ENCODE data around the gene NFASC.

The NFASC gene

GRCh38 chr1:204947747-204948146 is 77.1 kb downstream of the NFASC start:
- ChIA-PET POLR2A (no interaction called here), CTCF (no interaction called here)
- no peak for DNase-seq
- peaks cover 0 to 3% (median 0%) of the 10 kb centered on the region in 4 experiments for H3K4me1 ChIP-seq (ENCODE audit: control extremely low read depth in 1 of 4, control insufficient read depth in 4 of 4, insufficient read depth in 4 of 4, low read length in 3 of 4)
- 69% methylated on average over 4 of the region's 6 CpGs for WGBS (ENCODE audit: insufficient coverage)
- H3K36me3 ChIP-seq (ENCODE audit: control insufficient read depth in 4 of 4, insufficient read depth in 4 of 4, low read length in 3 of 4) = no peaks in the 10 kb centered on the region
- no peak overlapping the region for H3K4me3 ChIP-seq (ENCODE audit: control insufficient read depth in 1 of 7, extremely low read depth in 1 of 7, insufficient read depth in 4 of 7, low read depth in 2 of 7, low read length in 6 of 7)
- no peak overlapping the region for H3K27ac ChIP-seq (ENCODE audit: insufficient read depth in 1 of 2, low read depth in 1 of 2, low read length in 2 of 2, poor library complexity in 1 of 2, severe bottlenecking in 2 of 2)
- H3K9me3 ChIP-seq (ENCODE audit: control extremely low read depth in 1 of 5, control insufficient read depth in 4 of 5, insufficient read depth in 2 of 5, low read depth in 1 of 5, low read length in 4 of 5) = no peaks in the 10 kb centered on the region
- H3K27me3 ChIP-seq (replicated peaks in 2 of 5; ENCODE audit: control insufficient read depth in 4 of 5, insufficient read depth in 5 of 5, low read length in 4 of 5) = peaks cover 0 to 8% (median 3%) of the 10 kb centered on the region in 5 experiments

- H3K9me3 ChIP-seq (ENCODE audit: control extremely low read depth in 1 of 5, control insufficient read depth in 4 of 5, insufficient read depth in 2 of 5, low read depth in 1 of 5, low read length in 4 of 5) = no peaks in the 10 kb centered on the region
- CTCF ChIA-PET = interaction anchor here (0.9 kb wide), 1 partner anchor 8 kb away, joined by 3 read pairs; no protein-coding TSS in a partner anchor
- POLR2A ChIA-PET = no interaction called here
- 74% methylated on average over 7 of the region's 13 CpGs for WGBS (ENCODE audit: insufficient coverage)
- peaks cover 0 to 7% (median 3%) of the 10 kb centered on the region in 5 experiments for H3K27me3 ChIP-seq (replicated peaks in 2 of 5; ENCODE audit: control insufficient read depth in 4 of 5, insufficient read depth in 5 of 5, low read length in 4 of 5)
- no peak overlapping the region for H3K4me3 ChIP-seq (ENCODE audit: control insufficient read depth in 1 of 7, extremely low read depth in 1 of 7, insufficient read depth in 4 of 7, low read depth in 2 of 7, low read length in 6 of 7)
- H3K36me3 ChIP-seq (ENCODE audit: control insufficient read depth in 4 of 4, insufficient read depth in 4 of 4, low read length in 3 of 4) = no peaks in the 10 kb centered on the region
- no peak overlapping the region for H3K27ac ChIP-seq (ENCODE audit: insufficient read depth in 1 of 2, low read depth in 1 of 2, low read length in 2 of 2, poor library complexity in 1 of 2, severe bottlenecking in 2 of 2)
- no peak for DNase-seq
- H3K4me1 ChIP-seq (ENCODE audit: control extremely low read depth in 1 of 4, control insufficient read depth in 4 of 4, insufficient read depth in 4 of 4, low read length in 3 of 4) = peaks cover 0 to 3% (median 0%) of the 10 kb centered on the region in 4 experiments
Measured at GRCh38 chr1:204950353-204951001, 79.8 kb downstream of the NFASC start.

GRCh38 chr1:204958317-204959307 is 88.0 kb downstream of the NFASC start:
- no peak for DNase-seq
- Histone ChIP-seq H3K4me3 (ENCODE audit: control insufficient read depth in 1 of 7, extremely low read depth in 1 of 7, insufficient read depth in 4 of 7, low read depth in 2 of 7, low read length in 6 of 7) (no peak overlapping the region), H3K27me3 (replicated peaks in 2 of 5; ENCODE audit: control insufficient read depth in 4 of 5, insufficient read depth in 5 of 5, low read length in 4 of 5) (peaks cover 0 to 23% (median 0%) of the 10 kb centered on the region in 5 experiments), H3K27ac (ENCODE audit: insufficient read depth in 1 of 2, low read depth in 1 of 2, low read length in 2 of 2, poor library complexity in 1 of 2, severe bottlenecking in 2 of 2) (no peak overlapping the region), H3K4me1 (ENCODE audit: control extremely low read depth in 1 of 4, control insufficient read depth in 4 of 4, insufficient read depth in 4 of 4, low read length in 3 of 4) (no peaks in the 10 kb centered on the region), H3K36me3 (ENCODE audit: control insufficient read depth in 4 of 4, insufficient read depth in 4 of 4, low read length in 3 of 4) (no peaks in the 10 kb centered on the region), H3K9me3 (ENCODE audit: control extremely low read depth in 1 of 5, control insufficient read depth in 4 of 5, insufficient read depth in 2 of 5, low read depth in 1 of 5, low read length in 4 of 5) (no peaks in the 10 kb centered on the region)
- CTCF ChIA-PET = interaction anchor here (0.6 to 3.2 kb wide), 3 partner anchors 16 to 277 kb away, joined by 4 to 20 read pairs (median 8); no protein-coding TSS in a partner anchor
- WGBS (ENCODE audit: insufficient coverage) = 75% methylated on average over 4 of the region's 11 CpGs
- POLR2A ChIA-PET = interaction anchor here (0.7 kb wide), 1 partner anchor 147 kb away, joined by 4 read pairs; no protein-coding TSS in a partner anchor

- Histone ChIP-seq H3K27ac (ENCODE audit: insufficient read depth in 1 of 2, low read depth in 1 of 2, low read length in 2 of 2, poor library complexity in 1 of 2, severe bottlenecking in 2 of 2) (no peak overlapping the region), H3K27me3 (replicated peaks in 2 of 5; ENCODE audit: control insufficient read depth in 4 of 5, insufficient read depth in 5 of 5, low read length in 4 of 5) (peaks cover 0 to 23% (median 0%) of the 10 kb centered on the region in 5 experiments), H3K9me3 (ENCODE audit: control extremely low read depth in 1 of 5, control insufficient read depth in 4 of 5, insufficient read depth in 2 of 5, low read depth in 1 of 5, low read length in 4 of 5) (no peaks in the 10 kb centered on the region), H3K4me3 (ENCODE audit: control insufficient read depth in 1 of 7, extremely low read depth in 1 of 7, insufficient read depth in 4 of 7, low read depth in 2 of 7, low read length in 6 of 7) (no peak overlapping the region), H3K4me1 (ENCODE audit: control extremely low read depth in 1 of 4, control insufficient read depth in 4 of 4, insufficient read depth in 4 of 4, low read length in 3 of 4) (no peaks in the 10 kb centered on the region), H3K36me3 (ENCODE audit: control insufficient read depth in 4 of 4, insufficient read depth in 4 of 4, low read length in 3 of 4) (no peaks in the 10 kb centered on the region)
- no peak for DNase-seq
- ChIA-PET POLR2A (no interaction called here), CTCF (interaction anchor here (3.2 kb wide), 1 partner anchor 17 kb away, joined by 20 read pairs; no protein-coding TSS in a partner anchor)
- WGBS (ENCODE audit: insufficient coverage) = 88% methylated on average over 4 of the region's 5 CpGs
Measured at GRCh38 chr1:204959374-204959773, 88.7 kb downstream of the NFASC start.

- no peak for DNase-seq
- Histone ChIP-seq H3K4me3 (ENCODE audit: control insufficient read depth in 1 of 7, extremely low read depth in 1 of 7, insufficient read depth in 4 of 7, low read depth in 2 of 7, low read length in 6 of 7) (no peak overlapping the region), H3K9me3 (ENCODE audit: control extremely low read depth in 1 of 5, control insufficient read depth in 4 of 5, insufficient read depth in 2 of 5, low read depth in 1 of 5, low read length in 4 of 5) (no peaks in the 10 kb centered on the region), H3K27ac (ENCODE audit: insufficient read depth in 1 of 2, low read depth in 1 of 2, low read length in 2 of 2, poor library complexity in 1 of 2, severe bottlenecking in 2 of 2) (no peak overlapping the region), H3K4me1 (ENCODE audit: control extremely low read depth in 1 of 4, control insufficient read depth in 4 of 4, insufficient read depth in 4 of 4, low read length in 3 of 4) (no peaks in the 10 kb centered on the region), H3K27me3 (replicated peaks in 2 of 5; ENCODE audit: control insufficient read depth in 4 of 5, insufficient read depth in 5 of 5, low read length in 4 of 5) (peaks cover 0 to 24% (median 0%) of the 10 kb centered on the region in 5 experiments), H3K36me3 (ENCODE audit: control insufficient read depth in 4 of 4, insufficient read depth in 4 of 4, low read length in 3 of 4) (no peaks in the 10 kb centered on the region)
- ChIA-PET POLR2A (no interaction called here), CTCF (interaction anchor here (1.0 to 3.2 kb wide), 2 partner anchors 18 to 103 kb away, joined by 3 to 20 read pairs; no protein-coding TSS in a partner anchor)
- WGBS (ENCODE audit: insufficient coverage) = 81% methylated on average over 2 of the region's 2 CpGs
Measured at GRCh38 chr1:204959836-204960235, 89.2 kb downstream of the NFASC start.

GRCh38 chr1:204960306-204961125 is 89.9 kb downstream of the NFASC start:
- WGBS (ENCODE audit: insufficient coverage) = 92% methylated on average over 8 of the region's 8 CpGs
- Histone ChIP-seq H3K4me1 (ENCODE audit: control extremely low read depth in 1 of 4, control insufficient read depth in 4 of 4, insufficient read depth in 4 of 4, low read length in 3 of 4) (no peaks in the 10 kb centered on the region), H3K27ac (ENCODE audit: insufficient read depth in 1 of 2, low read depth in 1 of 2, low read length in 2 of 2, poor library complexity in 1 of 2, severe bottlenecking in 2 of 2) (no peak overlapping the region), H3K36me3 (ENCODE audit: control insufficient read depth in 4 of 4, insufficient read depth in 4 of 4, low read length in 3 of 4) (no peaks in the 10 kb centered on the region), H3K9me3 (ENCODE audit: control extremely low read depth in 1 of 5, control insufficient read depth in 4 of 5, insufficient read depth in 2 of 5, low read depth in 1 of 5, low read length in 4 of 5) (no peaks in the 10 kb centered on the region), H3K27me3 (replicated peaks in 2 of 5; ENCODE audit: control insufficient read depth in 4 of 5, insufficient read depth in 5 of 5, low read length in 4 of 5) (peaks cover 0 to 24% (median 0%) of the 10 kb centered on the region in 5 experiments), H3K4me3 (ENCODE audit: control insufficient read depth in 1 of 7, extremely low read depth in 1 of 7, insufficient read depth in 4 of 7, low read depth in 2 of 7, low read length in 6 of 7) (no peak overlapping the region)
- POLR2A ChIA-PET = no interaction called here
- CTCF ChIA-PET = interaction anchor here (1.0 to 3.2 kb wide), 4 partner anchors 11 to 102 kb away, joined by 3 to 20 read pairs (median 3); no protein-coding TSS in a partner anchor
- DNase-seq = no peak
